ENCODE data around the gene MGA. TPM values are rescaled to one million over a fixed set of nuclear protein-coding genes. Genes with fewer than 3 reads are reported as not detected.

Gene MGA
- total and polyA plus RNA-seq, 2 experiments from 2014 or later, result 13.2 to 14.8 TPM

GRCh38 chr15:41675337-41675736 is 15.1 kb downstream of the MGA start:
- in situ Hi-C loops (cut with MboI), result no loop called here
- Histone ChIP-seq H3K9me2 (ENCODE audit: insufficient read depth) (no peaks in the 10 kb centered on the region), H3K4me1 (ENCODE audit: insufficient read depth) (no peaks in the 10 kb centered on the region), H3F3A (ENCODE audit: insufficient read depth) (no peaks in the 10 kb centered on the region), H3K9me3 (ENCODE audit: low read depth) (no peaks in the 10 kb centered on the region), H3K4me3 (no peak overlapping the region), H4K20me1 (ENCODE audit: insufficient read depth) (peaks cover 8% of the 10 kb centered on the region; the same call in 1 of the 2 replicates), H3K4me2 (ENCODE audit: unreplicated experiment) (no peak overlapping the region), H2AFZ (no peak overlapping the region), H3K36me3 (ENCODE audit: low read depth) (no peaks in the 10 kb centered on the region; the same call in 1 of the 2 replicates), H3K27ac (no peak overlapping the region), H3K79me2 (ENCODE audit: insufficient read depth) (peaks cover 100% of the 10 kb centered on the region), H3K27me3 (replicated peaks; ENCODE audit: insufficient read depth) (no peaks in the 10 kb centered on the region), H3K9ac (no peak overlapping the region)
- DNase-seq, result no peak
- TF ChIP-seq EZH2phosphoT487 (IDR thresholded peaks at IDR 0.05; ENCODE audit: insufficient read depth, low read depth) (no peak), EZH2 (IDR thresholded peaks at IDR 0.05; ENCODE audit: insufficient read depth, poor library complexity, severe bottlenecking) (no peak)
- WGBS, 2 experiments (ENCODE audit: low coverage in 1 of 2, low lambda C conversion rate in 2 of 2, missing lambda C conversion rate in 2 of 2), result 97 to 100% methylated on average over 4 of the region's 4 CpGs

- no peaks in the 10 kb centered on the region for H3K9me2 ChIP-seq (ENCODE audit: insufficient read depth)
- H3K36me3 ChIP-seq (ENCODE audit: low read depth), result no peaks in the 10 kb centered on the region; the same call in 1 of the 2 replicates
- H3K4me2 ChIP-seq (ENCODE audit: unreplicated experiment), result no peak overlapping the region
- TF ChIP-seq EZH2phosphoT487 (IDR thresholded peaks at IDR 0.05; ENCODE audit: insufficient read depth, low read depth) (no peak), EZH2 (IDR thresholded peaks at IDR 0.05; ENCODE audit: insufficient read depth, poor library complexity, severe bottlenecking) (no peak)
- no peak overlapping the region for H3K9ac ChIP-seq
- no peaks in the 10 kb centered on the region for H3K27me3 ChIP-seq (replicated peaks; ENCODE audit: insufficient read depth)
- H3F3A ChIP-seq (ENCODE audit: insufficient read depth), result no peaks in the 10 kb centered on the region
- in situ Hi-C loops (cut with MboI), result no loop called here
- no peak for DNase-seq
- H3K79me2 ChIP-seq (ENCODE audit: insufficient read depth), result peaks cover 100% of the 10 kb centered on the region
- no peak overlapping the region for H3K4me3 ChIP-seq
- H2AFZ ChIP-seq, result no peak overlapping the region
- no peak overlapping the region for H3K27ac ChIP-seq
- peaks cover 2% of the 10 kb centered on the region; the same call in 1 of the 2 replicates for H4K20me1 ChIP-seq (ENCODE audit: insufficient read depth)
- 98 to 100% methylated on average over 4 of the region's 4 CpGs for WGBS, 2 experiments (ENCODE audit: low coverage in 1 of 2, low lambda C conversion rate in 2 of 2, missing lambda C conversion rate in 2 of 2)
- H3K4me1 ChIP-seq (ENCODE audit: insufficient read depth), result no peaks in the 10 kb centered on the region
- no peaks in the 10 kb centered on the region for H3K9me3 ChIP-seq (ENCODE audit: low read depth)
Measured at GRCh38 chr15:41678742-41679141, 18.5 kb downstream of the MGA start.

GRCh38 chr15:41683955-41684354 is 23.8 kb downstream of the MGA start:
- no peaks in the 10 kb centered on the region; the same call in 1 of the 2 replicates for H3K36me3 ChIP-seq (ENCODE audit: low read depth)
- H3K27me3 ChIP-seq (replicated peaks; ENCODE audit: insufficient read depth), result no peaks in the 10 kb centered on the region
- in situ Hi-C loops (cut with MboI), result no loop called here
- no peak overlapping the region for H3K9ac ChIP-seq
- H3F3A ChIP-seq (ENCODE audit: insufficient read depth), result no peaks in the 10 kb centered on the region
- TF ChIP-seq EZH2 (IDR thresholded peaks at IDR 0.05; ENCODE audit: insufficient read depth, poor library complexity, severe bottlenecking) (no peak), EZH2phosphoT487 (IDR thresholded peaks at IDR 0.05; ENCODE audit: insufficient read depth, low read depth) (no peak)
- no peak overlapping the region for H2AFZ ChIP-seq
- H3K79me2 ChIP-seq (ENCODE audit: insufficient read depth), result peaks cover 100% of the 10 kb centered on the region
- WGBS, 2 experiments (ENCODE audit: low coverage in 1 of 2, low lambda C conversion rate in 2 of 2, missing lambda C conversion rate in 2 of 2), result 98% methylated on average over 4 of the region's 4 CpGs
- peaks cover 5% of the 10 kb centered on the region; the same call in 1 of the 2 replicates for H3K4me1 ChIP-seq (ENCODE audit: insufficient read depth)
- no peaks in the 10 kb centered on the region for H3K9me2 ChIP-seq (ENCODE audit: insufficient read depth)
- H4K20me1 ChIP-seq (ENCODE audit: insufficient read depth), result peaks cover 9% of the 10 kb centered on the region; the same call in 1 of the 2 replicates
- no peak overlapping the region for H3K27ac ChIP-seq
- no peaks in the 10 kb centered on the region for H3K9me3 ChIP-seq (ENCODE audit: low read depth)
- no peak overlapping the region for H3K4me3 ChIP-seq
- DNase-seq, result no peak
- H3K4me2 ChIP-seq (ENCODE audit: unreplicated experiment), result no peak overlapping the region

GRCh38 chr15:41688671-41689070 is 28.5 kb downstream of the MGA start:
- Histone ChIP-seq H3K4me1 (ENCODE audit: insufficient read depth) (peaks cover 13% of the 10 kb centered on the region; the same call in 1 of the 2 replicates), H3K4me3 (no peak overlapping the region), H3K9ac (no peak overlapping the region), H3K27me3 (replicated peaks; ENCODE audit: insufficient read depth) (no peaks in the 10 kb centered on the region), H3K36me3 (ENCODE audit: low read depth) (no peaks in the 10 kb centered on the region), H3K9me2 (ENCODE audit: insufficient read depth) (no peaks in the 10 kb centered on the region), H3K79me2 (ENCODE audit: insufficient read depth) (peaks cover 100% of the 10 kb centered on the region), H3F3A (ENCODE audit: insufficient read depth) (peaks cover 11% of the 10 kb centered on the region; the same call in 1 of the 2 replicates), H4K20me1 (ENCODE audit: insufficient read depth) (peaks cover 19% of the 10 kb centered on the region; the same call in 1 of the 2 replicates), H3K27ac (no peak overlapping the region), H2AFZ (no peak overlapping the region), H3K4me2 (ENCODE audit: unreplicated experiment) (peak overlapping the region; percentile 21), H3K9me3 (ENCODE audit: low read depth) (no peaks in the 10 kb centered on the region)
- WGBS, 2 experiments (ENCODE audit: low coverage in 1 of 2, low lambda C conversion rate in 2 of 2, missing lambda C conversion rate in 2 of 2), result 65 to 72% methylated on average over 2 of the region's 2 CpGs
- TF ChIP-seq EZH2 (IDR thresholded peaks at IDR 0.05; ENCODE audit: insufficient read depth, poor library complexity, severe bottlenecking), result no peak
- TF ChIP-seq EZH2phosphoT487 (IDR thresholded peaks at IDR 0.05; ENCODE audit: insufficient read depth, low read depth), result no peak
- DNase-seq, result peak; percentile 13
- in situ Hi-C loops (cut with MboI), result no loop called here
